Smooth muscle cell (in vitro differentiated cells): Measurements from ENCODE around the gene FHIT. TPM values are rescaled to one million over a fixed set of nuclear protein-coding genes. Genes with fewer than 3 reads are reported as not detected.
"Not testable (repeated sequence)": the region's sequence is repeated elsewhere in the genome, so short reads cannot be mapped to it uniquely, and the experiment has no call there.

Experiments used
- DNase-seq: peaks from one replicate; lab custom pipeline; 2025; ENCODE audit not compliant: unreplicated experiment; lab: John Stamatoyannopoulos, UW
- H2AFZ ChIP-seq: fragments of 200-600 bp; sonication (generic); 2 replicates; pipeline ENCODE4 v1.6.0; 2016; ENCODE audit warnings: antibody characterized with exemption, low read depth, mild to moderate bottlenecking
- H3F3A ChIP-seq: fragments of 200-600 bp; sonication (generic); 2 replicates; pipeline ENCODE4 v1.6.0; 2017; ENCODE audit warnings: antibody characterized with exemption, low read depth
- H3K27ac ChIP-seq: fragments of 200-600 bp; sonication (generic); 2 replicates; pipeline ENCODE4 v1.5.1; 2016; ENCODE audit warnings: low read depth, mild to moderate bottlenecking
- H3K27me3 ChIP-seq: fragments of 200-600 bp; sonication (generic); 2 replicates; pipeline ENCODE4 v1.6.1; 2016; ENCODE audit warnings: low read depth, mild to moderate bottlenecking
- H3K36me3 ChIP-seq: fragments of 200-600 bp; sonication (generic); 2 replicates; pipeline ENCODE4 v1.5.1; 2016; ENCODE audit warnings: low read depth
- H3K4me1 ChIP-seq: fragments of 200-600 bp; sonication (generic); 2 replicates; pipeline ENCODE4 v1.5.1; 2016; ENCODE audit warnings: low read depth
- H3K4me2 ChIP-seq: fragments of 200-600 bp; sonication (generic); 2 replicates; pipeline ENCODE4 v1.6.0; 2016; ENCODE audit warnings: mild to moderate bottlenecking
- H3K4me3 ChIP-seq: fragments of 200-600 bp; sonication (generic); 2 replicates; pipeline ENCODE4 v1.5.1; 2016; ENCODE audit warnings: mild to moderate bottlenecking
- H3K79me2 ChIP-seq: fragments of 200-600 bp; sonication (generic); 2 replicates; pipeline ENCODE4 v1.6.0; 2016; ENCODE audit warnings: low read depth, mild to moderate bottlenecking
- H3K9ac ChIP-seq: fragments of 200-600 bp; sonication (generic); 2 replicates; pipeline ENCODE4 v1.6.0; 2016; ENCODE audit warnings: low read depth
- H3K9me3 ChIP-seq: fragments of 200-600 bp; sonication (generic); replicated peaks from 2 replicates; pipeline ENCODE4 v1.5.1; 2016; ENCODE audit warnings: low read depth
- H4K20me1 ChIP-seq: fragments of 200-600 bp; sonication (generic); 2 replicates; pipeline ENCODE4 v1.6.0; 2016; ENCODE audit warnings: low read depth
- WGBS: methylation state at CpG from one replicate; pipeline ENCODE4 v1.1.7; 2016; ENCODE audit warnings: low lambda C conversion rate; 5-methylcytosine and 5-hydroxymethylcytosine counted together
- polyA plus RNA-seq: library from polyadenylated mRNA; unstranded; fragments of >200 nt; fragmentation: Nextera tagmentation; extraction: Ambion mirVana; gene quantifications from 2 replicates; pipeline ENCODE4 v1.2.1, GENCODE V29; 2016
- total RNA-seq: library from RNA; depleted of rRNA; stranded (reverse); fragments of >200 nt; gene quantifications from 2 replicates; pipeline ENCODE4 v1.2.3, GENCODE V29; 2014
- TF ChIP-seq, protein P1 (sequence below): fragments of 200-600 bp; sonication (generic); IDR thresholded peaks from 2 replicates; pipeline ENCODE4 v1.5.1; 2017; ENCODE audit warnings: borderline replicate concordance, mild to moderate bottlenecking, antibody characterized with exemption; ENCODE audit not compliant: insufficient read depth, poor library complexity, severe bottlenecking

FHIT gene
- total and polyA plus RNA-seq, 2 experiments from 2014 or later = 5.9 to 6.7 TPM

DNA sequence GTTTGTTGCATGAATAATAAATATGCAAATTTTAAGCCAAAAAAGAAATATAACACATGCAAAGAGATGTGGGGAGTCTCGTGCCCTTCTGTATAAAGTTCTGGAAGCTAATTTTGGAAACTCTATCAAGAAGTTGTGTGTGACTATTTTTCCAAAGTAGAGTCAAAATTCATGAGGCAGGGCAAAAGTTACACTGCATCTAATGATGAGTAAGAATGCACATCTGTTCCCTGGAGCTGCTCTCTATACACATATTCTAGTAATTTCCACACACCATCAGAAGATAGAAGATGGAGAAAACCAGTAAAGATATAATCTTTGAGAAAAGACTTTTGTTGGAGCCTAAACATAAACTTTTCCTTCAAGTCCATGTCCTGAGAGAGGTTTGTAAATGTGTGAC lies 199.6 kb downstream of the FHIT start:
- TF ChIP-seq, protein P1, sequence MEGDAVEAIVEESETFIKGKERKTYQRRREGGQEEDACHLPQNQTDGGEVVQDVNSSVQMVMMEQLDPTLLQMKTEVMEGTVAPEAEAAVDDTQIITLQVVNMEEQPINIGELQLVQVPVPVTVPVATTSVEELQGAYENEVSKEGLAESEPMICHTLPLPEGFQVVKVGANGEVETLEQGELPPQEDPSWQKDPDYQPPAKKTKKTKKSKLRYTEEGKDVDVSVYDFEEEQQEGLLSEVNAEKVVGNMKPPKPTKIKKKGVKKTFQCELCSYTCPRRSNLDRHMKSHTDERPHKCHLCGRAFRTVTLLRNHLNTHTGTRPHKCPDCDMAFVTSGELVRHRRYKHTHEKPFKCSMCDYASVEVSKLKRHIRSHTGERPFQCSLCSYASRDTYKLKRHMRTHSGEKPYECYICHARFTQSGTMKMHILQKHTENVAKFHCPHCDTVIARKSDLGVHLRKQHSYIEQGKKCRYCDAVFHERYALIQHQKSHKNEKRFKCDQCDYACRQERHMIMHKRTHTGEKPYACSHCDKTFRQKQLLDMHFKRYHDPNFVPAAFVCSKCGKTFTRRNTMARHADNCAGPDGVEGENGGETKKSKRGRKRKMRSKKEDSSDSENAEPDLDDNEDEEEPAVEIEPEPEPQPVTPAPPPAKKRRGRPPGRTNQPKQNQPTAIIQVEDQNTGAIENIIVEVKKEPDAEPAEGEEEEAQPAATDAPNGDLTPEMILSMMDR = no peak
- no peak overlapping the region for H3K4me3 ChIP-seq
- no peak overlapping the region for H3K4me2 ChIP-seq
- H3K4me1 ChIP-seq = no peaks in the 10 kb centered on the region
- no peaks in the 10 kb centered on the region for H3K36me3 ChIP-seq
- H3F3A ChIP-seq = no peaks in the 10 kb centered on the region
- H3K9ac ChIP-seq = no peak overlapping the region
- DNase-seq = no peak
- 97% methylated on average over 1 of the region's 1 CpG for WGBS
- no peaks in the 10 kb centered on the region for H3K27me3 ChIP-seq
- no peaks in the 10 kb centered on the region for H3K79me2 ChIP-seq
- H3K27ac ChIP-seq = no peak overlapping the region
- no peaks in the 10 kb centered on the region for H3K9me3 ChIP-seq
- no peaks in the 10 kb centered on the region for H4K20me1 ChIP-seq
- no peak overlapping the region for H2AFZ ChIP-seq

DNA sequence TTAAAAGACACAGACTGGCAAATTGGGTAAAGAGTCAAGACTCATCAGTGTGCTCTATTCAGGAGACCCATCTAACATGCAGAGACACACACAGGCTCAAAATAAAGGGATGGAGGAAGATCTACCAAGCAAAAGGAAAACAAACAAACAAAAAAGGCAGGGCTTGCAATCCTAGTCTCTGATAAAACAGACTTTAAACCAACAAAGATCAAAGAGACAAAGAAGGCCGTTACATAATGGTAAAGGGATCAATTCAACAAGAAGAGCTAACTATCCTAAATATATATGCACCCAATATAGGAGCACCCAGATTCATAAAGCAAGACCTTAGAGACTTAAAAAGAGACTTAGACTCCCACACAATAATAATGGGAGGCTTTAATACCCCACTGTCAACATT lies 206.1 kb downstream of the FHIT start:
- not testable (repeated sequence) for DNase-seq

GRCh38 chr3:61043156-61043555 lies 208.1 kb downstream of the FHIT start:
- Histone ChIP-seq H3K9me3 (no peaks in the 10 kb centered on the region), H3K9ac (no peak overlapping the region), H3K4me1 (no peaks in the 10 kb centered on the region), H4K20me1 (no peaks in the 10 kb centered on the region), H3K79me2 (no peaks in the 10 kb centered on the region), H3K4me2 (no peak overlapping the region), H2AFZ (no peak overlapping the region), H3K27ac (no peak overlapping the region), H3K27me3 (no peaks in the 10 kb centered on the region), H3K36me3 (no peaks in the 10 kb centered on the region), H3F3A (no peaks in the 10 kb centered on the region), H3K4me3 (no peak overlapping the region)
- TF ChIP-seq, protein P1 = no peak
- DNase-seq = no peak
- WGBS = 93% methylated on average over 10 of the region's 10 CpGs

More for the DNA sequence above, 206.1 kb downstream of the FHIT start:
- WGBS = 85% methylated on average over 1 of the region's 1 CpG
- not testable (repeated sequence) for H2AFZ ChIP-seq, H3K27ac ChIP-seq, H3K79me2 ChIP-seq, H3K4me1 ChIP-seq, H3K4me3 ChIP-seq, H3K27me3 ChIP-seq, H3K9me3 ChIP-seq, H4K20me1 ChIP-seq, H3K36me3 ChIP-seq, H3F3A ChIP-seq, H3K9ac ChIP-seq, H3K4me2 ChIP-seq

DNA sequence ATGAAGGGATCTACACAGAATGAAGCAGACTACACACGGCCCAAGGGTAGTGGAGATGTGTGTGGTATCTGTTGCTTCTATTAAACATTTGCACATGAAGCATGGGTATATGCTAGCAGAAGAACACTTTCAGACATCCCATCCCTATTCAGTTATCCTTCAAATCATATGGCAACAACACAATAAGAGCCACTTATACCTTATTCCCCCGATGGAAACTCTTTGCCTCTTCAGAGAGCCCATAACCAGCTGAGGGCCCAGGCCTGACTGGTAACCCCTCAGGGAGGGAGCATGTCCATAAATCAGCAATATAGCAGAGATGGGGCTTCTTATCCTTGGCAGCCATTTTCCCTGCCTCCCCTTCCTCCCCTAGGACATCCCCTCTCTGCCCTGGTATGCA lies 210.6 kb downstream of the FHIT start:
- 96% methylated on average over 2 of the region's 2 CpGs for WGBS
- TF ChIP-seq, protein P1 = no peak
- Histone ChIP-seq H3K4me1 (no peaks in the 10 kb centered on the region), H3K27ac (no peak overlapping the region), H3F3A (no peaks in the 10 kb centered on the region), H3K27me3 (no peaks in the 10 kb centered on the region), H3K9ac (no peak overlapping the region), H3K4me3 (no peak overlapping the region), H2AFZ (no peak overlapping the region), H3K9me3 (no peaks in the 10 kb centered on the region), H4K20me1 (no peaks in the 10 kb centered on the region), H3K79me2 (no peaks in the 10 kb centered on the region), H3K4me2 (no peak overlapping the region), H3K36me3 (no peaks in the 10 kb centered on the region)
- no peak for DNase-seq
